GM10266 (cell line): Measurements from ENCODE around the gene LRRC23.
A peak's percentile ranks its signal among the peaks of the same experiment; 100 is the strongest.

ENCODE experiments used
- DNase-seq: peaks from one replicate; pipeline ENCODE4 v3.0.0; 2012; ENCODE audit errors: extremely low spot score
- TF ChIP-seq, protein P1 (sequence below): IDR thresholded peaks from 2 replicates; pipeline ENCODE4 v1.5.1; 2012; ENCODE audit warnings: mild to moderate bottlenecking, low read depth; ENCODE audit not compliant: control insufficient read depth, insufficient read depth; ENCODE audit errors: missing control alignments

LRRC23 gene

DNA sequence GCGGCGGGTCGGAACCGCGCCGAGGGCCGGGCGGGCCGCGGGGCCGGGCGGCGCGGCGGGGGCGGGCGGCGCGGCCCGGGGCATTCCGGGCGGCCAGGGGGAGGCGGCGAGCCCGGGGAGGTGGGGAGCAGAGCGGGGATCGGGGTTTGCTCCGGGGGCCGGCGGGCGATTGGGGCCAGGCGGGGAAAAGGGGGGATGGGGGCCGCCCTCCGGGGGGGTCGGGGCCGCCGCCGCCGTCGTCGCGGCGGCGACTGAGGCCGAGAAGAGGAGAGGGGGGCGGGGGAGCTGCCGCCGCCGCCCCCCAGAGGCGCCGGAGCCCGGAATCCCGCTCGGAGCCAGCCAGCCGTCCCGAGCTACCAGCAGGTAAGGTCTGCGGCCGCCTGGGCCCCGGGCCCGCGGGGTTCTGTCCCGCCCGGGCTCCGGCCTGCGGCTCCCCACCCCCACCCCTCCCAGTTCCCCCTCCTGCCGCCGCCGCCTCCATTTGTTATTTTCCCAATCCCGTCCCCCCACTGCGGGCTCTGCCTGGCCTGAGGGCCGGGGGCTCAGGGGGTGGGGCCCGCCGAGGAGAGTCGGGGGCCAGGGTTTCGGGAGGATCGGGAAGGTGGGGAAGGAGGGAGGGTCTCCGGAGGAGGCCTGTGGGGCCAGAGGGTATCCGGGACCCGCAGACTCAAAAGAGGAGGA is 23.5 kb downstream of the LRRC23 start:
- TF ChIP-seq, protein P1, sequence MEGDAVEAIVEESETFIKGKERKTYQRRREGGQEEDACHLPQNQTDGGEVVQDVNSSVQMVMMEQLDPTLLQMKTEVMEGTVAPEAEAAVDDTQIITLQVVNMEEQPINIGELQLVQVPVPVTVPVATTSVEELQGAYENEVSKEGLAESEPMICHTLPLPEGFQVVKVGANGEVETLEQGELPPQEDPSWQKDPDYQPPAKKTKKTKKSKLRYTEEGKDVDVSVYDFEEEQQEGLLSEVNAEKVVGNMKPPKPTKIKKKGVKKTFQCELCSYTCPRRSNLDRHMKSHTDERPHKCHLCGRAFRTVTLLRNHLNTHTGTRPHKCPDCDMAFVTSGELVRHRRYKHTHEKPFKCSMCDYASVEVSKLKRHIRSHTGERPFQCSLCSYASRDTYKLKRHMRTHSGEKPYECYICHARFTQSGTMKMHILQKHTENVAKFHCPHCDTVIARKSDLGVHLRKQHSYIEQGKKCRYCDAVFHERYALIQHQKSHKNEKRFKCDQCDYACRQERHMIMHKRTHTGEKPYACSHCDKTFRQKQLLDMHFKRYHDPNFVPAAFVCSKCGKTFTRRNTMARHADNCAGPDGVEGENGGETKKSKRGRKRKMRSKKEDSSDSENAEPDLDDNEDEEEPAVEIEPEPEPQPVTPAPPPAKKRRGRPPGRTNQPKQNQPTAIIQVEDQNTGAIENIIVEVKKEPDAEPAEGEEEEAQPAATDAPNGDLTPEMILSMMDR = no peak
- DNase-seq = peak; percentile 70

DNA sequence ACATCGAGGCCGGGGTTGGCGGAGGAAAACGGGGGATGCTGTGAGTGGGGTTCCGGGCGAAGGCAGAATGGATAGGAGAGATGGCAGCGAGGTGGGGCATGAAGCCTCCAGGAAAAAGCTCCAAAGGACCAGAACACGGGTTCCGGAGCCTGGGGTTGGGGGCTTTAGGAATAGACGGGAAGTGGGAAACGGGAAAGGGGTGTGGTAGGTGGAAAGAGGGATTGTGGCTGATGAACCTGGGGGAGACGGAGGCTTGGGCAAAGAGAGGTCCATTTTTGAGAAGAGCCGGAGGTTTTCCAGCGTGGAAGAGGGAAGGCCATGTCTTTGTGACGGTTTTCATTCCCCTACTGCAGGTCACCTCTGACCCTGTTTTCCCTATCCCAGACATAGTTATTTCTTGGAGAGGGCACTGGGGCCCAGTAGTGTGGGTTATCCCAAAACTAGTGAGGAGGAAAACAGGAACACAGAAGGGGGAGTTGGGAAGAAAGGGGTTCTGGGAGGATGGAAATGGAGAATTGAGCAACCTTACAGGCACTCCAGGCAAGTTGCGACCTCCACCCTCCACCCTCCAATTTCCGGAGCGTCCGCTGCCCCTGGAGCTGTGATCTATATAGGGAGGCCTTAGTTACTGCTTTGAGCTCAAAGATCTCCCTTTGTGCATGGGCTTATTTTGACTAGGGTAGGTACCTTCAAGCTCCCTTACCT is 24.2 kb downstream of the LRRC23 start:
- no peak for DNase-seq
- TF ChIP-seq, protein P1 = no peak

DNA sequence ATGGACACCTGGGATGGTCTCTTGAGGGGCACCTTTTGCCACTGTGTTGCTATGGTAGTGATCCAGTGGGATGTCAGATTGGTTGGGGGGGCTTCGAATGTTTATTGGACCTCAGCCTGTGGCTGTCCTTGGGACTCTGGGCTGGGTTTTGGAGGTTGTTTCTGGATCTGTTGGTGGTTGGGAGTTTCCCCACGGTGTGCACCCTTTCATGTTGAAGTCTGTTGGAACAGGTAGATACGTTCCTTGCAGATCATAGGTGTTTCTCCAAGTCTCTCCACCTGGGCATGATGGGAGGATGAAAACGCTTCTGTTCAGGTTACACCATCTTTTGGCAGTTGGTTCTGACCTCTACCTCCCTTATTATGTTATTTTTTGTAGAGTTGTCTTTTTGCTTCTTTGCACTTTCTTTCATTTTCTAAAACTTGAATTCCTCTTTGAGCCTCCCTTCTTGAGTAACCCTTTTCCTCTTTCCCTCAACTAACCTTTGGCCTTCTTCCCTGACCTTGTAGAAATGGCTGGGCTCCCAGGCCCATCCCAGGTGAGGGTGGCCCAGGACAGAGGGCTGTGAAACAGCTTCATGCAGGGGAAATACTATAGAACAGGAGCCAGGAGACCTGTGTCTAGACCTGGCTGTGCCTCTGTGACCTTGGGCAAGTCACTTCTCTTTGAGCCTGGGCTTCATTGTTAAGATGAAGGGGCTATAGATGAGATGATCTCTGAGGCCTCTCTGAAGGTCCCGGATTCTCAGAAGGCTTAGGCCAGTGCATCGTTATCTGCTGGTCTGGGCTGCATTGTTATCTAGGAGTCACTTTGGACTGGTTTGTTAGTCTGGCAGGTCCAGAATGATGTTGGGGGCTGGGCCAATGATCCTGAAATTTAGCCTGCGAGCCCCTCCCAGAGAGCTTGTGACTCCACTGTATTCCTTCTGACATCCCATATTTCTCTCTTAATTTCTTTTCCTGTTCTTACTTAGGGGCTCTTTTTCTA is 25.1 kb downstream of the LRRC23 start:
- DNase-seq = no peak
- TF ChIP-seq, protein P1 = peak; percentile 9

DNA sequence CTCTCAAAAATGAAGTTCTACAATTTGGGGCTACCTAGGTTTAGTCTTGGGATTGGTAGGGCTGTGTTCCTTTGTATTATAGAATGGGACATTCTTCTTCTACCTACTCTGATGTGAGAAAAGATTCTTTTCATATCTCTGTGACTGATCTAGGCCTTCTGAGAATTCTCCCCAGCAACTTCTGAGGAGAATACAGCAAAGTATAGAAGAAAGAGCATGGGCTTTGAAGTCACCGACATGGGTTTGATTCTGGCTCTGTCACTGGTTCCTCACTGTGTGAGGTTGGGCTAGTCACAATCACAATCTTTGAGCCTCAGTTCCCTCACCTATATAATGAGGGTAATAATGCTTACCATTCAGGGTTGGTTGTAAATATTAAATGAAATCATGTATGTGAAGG is 28.1 kb downstream of the LRRC23 start:
- TF ChIP-seq, protein P1 = no peak

DNA sequence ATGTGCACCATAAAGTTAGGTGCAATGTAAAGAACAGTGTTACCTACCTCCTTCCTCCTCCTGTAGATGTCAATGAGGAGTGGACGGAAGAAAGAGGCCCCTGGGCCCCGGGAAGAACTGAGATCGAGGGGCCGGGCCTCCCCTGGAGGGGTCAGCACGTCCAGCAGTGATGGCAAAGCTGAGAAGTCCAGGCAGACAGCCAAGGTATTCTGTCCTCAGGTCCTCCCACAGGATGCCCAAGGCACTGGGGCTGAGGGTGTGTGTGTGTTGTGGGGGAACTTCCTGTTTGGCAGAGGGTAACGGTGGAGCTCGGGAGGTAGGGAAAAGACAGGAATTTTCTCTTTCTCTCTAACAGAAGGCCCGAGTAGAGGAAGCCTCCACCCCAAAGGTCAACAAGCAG is 29.5 kb downstream of the LRRC23 start:
- TF ChIP-seq, protein P1 = no peak
- no peak for DNase-seq

More for the DNA sequence above, 28.1 kb downstream of the LRRC23 start:
- DNase-seq = no peak

DNA sequence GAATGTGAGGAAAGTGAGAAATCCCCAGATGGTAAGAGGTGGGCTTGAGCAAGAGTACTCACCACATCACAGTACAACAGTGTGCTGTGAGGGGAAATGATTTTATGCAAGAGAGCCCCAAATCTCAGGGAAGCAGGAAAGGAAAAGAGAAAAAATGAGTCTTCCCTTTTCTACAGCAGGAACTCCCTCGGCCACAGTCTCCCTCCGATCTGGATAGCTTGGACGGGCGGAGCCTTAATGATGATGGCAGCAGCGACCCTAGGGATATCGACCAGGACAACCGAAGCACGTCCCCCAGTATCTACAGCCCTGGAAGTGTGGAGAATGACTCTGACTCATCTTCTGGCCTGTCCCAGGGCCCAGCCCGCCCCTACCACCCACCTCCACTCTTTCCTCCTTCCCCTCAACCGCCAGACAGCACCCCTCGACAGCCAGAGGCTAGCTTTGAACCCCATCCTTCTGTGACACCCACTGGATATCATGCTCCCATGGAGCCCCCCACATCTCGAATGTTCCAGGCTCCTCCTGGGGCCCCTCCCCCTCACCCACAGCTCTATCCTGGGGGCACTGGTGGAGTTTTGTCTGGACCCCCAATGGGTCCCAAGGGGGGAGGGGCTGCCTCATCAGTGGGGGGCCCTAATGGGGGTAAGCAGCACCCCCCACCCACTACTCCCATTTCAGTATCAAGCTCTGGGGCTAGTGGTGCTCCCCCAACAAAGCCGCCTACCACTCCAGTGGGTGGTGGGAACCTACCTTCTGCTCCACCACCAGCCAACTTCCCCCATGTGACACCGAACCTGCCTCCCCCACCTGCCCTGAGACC is 31.0 kb downstream of the LRRC23 start:
- TF ChIP-seq, protein P1 = no peak
- DNase-seq = no peak
